HG02610 (cell line): ENCODE data around the gene BIN2.
"Not testable (repeated sequence)": the region's sequence is repeated elsewhere in the genome, so short reads cannot be mapped to it uniquely, and the experiment has no call there.

Source experiments
- ATAC-seq: cut with Tn5 transposase; IDR thresholded peaks from one replicate; pipeline ENCODE4 v1.9.1; 2021; ENCODE audit warnings: mild to moderate bottlenecking, moderate library complexity; ENCODE audit not compliant: unreplicated experiment

The BIN2 gene

DNA sequence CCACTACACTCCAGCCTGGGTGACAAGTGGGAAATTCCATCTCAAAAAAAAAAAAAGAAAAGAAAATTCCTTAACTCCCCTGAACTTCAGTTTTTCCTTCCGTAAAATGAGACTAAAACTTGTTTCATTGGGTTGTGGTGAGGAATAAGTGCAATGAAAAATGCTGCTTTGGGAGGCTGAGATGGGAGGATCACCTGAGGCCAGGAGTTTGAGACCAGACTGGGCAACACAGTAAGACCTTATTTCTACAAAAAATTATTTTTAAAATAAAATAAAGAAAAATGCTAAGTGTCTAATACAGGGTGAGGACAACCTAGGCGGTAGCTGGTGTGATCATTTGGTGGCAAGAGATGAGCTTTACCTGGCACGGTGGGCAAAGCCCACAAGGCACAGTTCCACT lies 60.6 kb downstream of the BIN2 start:
- ATAC-seq = no peak

DNA sequence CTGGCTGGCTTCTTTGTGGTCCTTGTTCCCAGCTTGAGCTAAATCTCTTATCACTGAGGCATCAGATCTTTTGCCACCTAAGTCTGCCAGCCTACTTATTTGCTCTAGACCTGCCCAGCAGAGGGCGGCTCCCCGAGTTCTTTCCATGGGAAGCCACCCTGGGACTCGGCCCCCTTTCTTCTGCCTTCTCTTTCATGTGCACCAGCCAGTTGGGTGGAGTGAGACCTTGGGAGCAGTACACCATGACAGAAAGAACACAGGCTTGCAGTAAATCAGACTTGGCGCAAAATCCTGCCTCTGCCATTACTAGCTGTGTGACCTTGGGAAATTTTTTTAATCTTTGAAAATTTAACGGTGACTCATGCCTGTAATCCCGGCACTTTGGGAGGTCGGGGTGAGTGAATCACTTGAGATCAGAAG lies 61.2 kb downstream of the BIN2 start:
- ATAC-seq = no peak

DNA sequence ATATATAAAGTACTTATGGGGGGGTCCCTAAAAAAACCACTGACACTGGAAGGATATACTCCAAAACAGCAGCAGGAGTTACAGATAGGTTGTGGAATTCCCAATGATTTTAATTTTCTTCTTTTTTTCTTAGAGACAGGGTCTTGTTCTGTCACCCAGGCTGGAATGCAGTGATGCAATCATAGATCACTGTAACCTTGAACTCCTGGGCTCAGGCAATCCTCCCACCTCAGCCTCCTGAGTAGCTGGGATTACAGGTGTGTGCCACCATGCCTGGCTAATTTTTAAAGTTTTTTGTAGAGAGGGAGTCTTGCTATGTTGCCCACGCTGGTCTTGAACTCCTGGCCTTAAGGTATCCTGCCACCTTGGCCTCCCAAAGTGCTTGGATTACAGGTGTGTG lies 64.4 kb downstream of the BIN2 start:
- not testable (repeated sequence) for ATAC-seq

DNA sequence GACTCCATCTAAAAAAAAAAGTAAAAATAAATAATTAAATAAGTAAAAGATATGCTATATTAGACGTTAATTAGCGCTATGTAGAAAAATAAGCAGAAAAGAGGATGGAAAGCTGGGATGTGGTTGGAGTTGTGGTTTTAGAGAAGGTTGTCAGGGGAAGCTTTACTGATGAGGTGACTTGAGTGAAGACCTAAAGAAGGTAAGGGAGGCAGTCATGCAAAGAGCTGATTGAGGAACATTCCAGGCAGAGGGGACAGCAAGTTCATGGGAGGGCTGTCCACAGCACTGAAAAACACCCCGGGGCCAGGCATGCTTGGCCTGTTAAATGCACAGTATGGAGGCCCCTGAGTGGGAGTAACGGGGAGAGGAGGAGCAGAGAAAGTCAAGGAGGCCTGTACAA lies 69.4 kb downstream of the BIN2 start:
- no peak for ATAC-seq

DNA sequence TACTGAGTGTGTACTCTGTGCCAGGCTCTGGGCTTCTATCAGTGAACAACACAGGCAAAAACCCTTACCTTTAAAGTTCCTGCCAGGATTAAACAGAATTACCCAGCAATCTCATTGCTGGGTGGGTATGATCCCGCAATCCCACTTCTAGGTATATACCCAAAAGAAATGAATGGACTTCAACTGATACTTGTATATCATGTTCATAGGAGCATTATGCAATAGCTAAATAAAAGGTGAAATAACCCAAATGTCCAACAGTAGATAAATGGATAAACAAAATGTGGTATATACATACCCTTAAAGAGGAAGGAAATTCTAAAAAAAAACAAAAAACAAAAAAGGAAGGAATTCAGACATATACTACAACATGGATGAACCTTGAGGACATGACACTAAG lies 70.7 kb downstream of the BIN2 start:
- ATAC-seq = no peak

DNA sequence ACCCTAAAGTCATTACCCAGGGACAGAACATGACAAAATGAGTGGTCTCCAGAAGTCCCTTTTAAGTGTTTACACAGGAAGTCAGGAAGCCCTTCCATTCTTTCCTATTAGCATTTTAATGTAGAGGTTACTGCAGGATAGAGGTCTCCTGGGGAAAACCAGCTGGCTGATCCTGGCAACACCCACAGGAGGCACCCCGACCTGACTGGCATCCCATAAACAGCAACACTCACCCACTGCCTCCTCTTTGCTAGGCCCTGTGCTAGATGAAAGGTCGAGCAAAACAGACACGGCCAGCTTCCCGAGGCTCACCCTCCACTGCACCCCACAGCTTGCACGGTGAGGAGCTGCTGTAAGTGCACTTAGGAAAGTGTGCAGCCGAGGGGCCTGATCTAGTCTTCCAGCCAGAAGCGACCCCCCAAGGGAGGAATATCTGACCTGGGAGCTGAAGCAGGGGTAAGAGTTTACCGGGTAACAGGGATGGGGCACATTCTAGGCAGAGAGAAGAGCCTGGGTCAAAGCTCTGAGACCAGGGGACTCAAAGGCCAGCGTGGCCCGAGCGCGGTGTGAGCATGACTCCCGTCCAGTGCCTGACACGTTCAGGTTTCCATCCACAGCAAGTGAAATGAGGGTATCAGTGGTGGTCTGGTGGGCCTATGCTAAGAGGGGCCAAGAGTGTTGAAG lies 76.3 kb downstream of the BIN2 start:
- ATAC-seq = no peak

DNA sequence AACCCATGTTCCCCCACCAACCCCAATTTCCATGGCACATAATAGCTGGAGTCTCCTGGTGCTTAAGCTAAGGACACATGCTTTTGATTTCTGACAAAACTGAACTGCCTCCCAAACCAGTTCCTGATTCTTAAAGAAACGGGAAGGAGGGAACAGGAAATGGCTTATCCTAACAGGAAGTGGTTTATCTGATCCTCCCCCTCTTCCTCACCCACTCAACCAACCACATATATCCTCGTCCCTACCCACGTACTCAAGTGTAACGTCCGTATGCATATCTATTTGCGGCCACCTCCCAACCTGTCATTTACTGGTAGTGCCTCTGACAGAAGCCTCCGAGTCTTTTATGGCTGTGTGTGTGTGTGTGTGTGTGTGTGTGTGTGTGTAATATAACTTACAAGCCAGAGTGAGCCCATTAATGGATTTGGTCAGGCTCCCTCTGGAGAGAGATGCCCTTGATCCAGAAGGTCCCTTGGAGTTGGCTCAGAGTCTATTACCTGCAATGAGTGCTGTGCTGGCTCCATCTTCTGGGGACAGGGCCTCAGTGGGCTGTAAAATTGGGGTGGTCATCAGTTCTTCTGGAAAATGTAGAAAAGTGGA lies 77.6 kb downstream of the BIN2 start:
- no peak for ATAC-seq

DNA sequence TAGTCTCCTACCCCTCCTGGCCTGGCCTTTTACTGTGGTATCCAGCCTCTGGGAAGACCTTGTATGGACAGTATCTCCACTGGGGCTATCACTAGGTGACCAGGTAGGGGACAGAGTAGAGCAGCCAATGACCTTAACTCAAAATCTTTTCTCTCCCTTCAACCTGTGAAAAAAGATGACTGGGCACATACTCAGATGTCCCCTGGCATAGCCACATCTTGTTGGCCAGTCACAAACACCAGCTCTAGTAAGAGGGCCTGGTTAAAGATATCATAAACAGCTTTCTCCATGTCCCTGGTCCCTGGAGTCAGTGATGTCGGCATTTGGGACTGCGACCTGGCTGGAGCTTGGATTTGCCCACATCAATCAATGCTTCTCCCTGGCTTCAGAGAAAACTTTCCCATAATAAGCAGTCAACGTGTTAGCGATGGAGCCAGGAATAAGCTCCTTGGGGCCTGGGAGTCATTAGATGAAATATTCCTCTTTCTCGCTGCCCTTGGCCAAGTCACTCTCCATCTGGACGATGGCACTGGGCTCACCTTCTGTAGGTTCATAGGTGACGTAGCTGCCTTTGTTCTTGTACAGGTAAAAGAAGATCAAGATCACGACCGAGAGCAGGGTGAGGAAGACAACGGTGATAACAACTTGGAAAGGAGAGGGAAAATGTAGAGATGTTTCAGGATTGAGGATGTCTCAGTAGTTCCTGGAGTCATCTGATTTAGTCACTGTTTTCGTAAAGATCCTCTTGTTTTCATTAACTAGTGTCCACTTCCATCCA lies 78.3 kb downstream of the BIN2 start:
- ATAC-seq = no peak

DNA sequence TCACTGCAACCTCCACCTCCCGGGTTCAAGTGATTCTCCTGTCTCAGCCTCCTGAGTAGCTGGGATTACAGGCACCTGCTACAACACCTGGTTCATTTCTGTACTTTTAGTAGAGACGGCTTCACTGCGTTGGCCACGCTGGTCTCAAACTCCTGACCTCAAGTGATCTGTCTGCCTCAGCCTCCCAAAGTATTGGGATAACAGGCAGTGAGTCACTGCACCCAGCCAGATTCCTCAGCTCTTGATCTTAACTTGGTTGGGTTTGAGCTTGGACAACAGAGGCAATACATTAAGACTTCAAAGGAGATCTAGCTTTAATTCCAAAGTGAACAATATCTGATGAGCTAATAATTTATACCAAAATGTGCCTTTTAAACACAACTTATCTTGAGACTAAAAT lies 79.7 kb downstream of the BIN2 start:
- ATAC-seq = no peak

DNA sequence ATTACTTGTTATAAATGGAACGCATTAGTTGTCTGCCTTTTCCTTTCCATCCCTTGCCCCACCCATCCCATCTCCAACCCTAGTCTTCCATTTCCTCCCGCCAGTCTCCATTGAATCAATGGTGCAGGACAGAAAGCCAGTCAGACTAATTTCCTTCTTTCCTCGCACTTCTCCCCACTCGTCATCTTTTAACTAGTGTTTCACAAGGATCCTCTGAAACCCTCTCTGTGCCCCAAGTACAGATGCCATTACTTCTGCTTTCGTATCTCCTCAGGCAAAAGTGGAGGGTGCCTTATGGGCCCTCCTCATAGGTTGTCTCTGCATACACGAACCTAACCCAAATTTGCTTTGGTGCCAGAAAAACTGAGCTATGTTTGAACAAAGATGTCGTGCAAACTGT lies 81.1 kb downstream of the BIN2 start:
- no peak for ATAC-seq

DNA sequence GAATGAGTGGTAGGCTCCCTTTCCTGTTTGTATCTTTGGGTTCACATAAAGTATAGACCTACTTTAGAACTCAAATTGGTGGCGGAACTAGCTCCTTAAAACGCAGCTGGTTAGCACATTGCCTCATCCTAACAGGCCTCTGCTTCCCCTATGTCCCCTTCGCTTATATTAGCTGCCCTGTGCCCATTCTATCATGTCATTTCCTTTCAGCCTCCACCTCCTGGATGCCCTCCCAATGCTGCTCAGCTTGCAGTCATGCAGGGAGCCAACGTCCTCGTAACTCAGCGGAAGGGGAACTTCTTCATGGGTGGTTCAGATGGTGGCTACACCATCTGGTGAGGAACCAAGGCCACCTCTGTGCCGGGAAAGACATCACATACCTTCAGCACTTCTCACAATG lies 81.9 kb downstream of the BIN2 start:
- no peak for ATAC-seq

DNA sequence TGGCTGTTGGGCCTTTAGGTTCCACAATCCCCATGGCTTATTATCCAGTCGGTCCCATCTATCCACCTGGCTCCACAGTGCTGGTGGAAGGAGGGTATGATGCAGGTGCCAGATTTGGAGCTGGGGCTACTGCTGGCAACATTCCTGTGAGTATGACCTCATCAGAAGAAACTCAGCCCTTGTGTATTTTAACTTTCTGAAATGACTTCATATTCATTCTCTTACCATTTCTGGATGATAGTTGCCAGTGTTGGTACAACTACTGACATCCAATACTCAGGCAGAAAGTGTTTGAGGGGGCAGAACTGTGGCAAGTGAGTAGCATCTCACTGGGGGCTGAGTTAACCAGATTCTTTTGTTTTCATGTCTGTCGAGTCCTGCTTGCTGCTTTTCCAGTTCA lies 83.0 kb downstream of the BIN2 start:
- ATAC-seq = no peak

DNA sequence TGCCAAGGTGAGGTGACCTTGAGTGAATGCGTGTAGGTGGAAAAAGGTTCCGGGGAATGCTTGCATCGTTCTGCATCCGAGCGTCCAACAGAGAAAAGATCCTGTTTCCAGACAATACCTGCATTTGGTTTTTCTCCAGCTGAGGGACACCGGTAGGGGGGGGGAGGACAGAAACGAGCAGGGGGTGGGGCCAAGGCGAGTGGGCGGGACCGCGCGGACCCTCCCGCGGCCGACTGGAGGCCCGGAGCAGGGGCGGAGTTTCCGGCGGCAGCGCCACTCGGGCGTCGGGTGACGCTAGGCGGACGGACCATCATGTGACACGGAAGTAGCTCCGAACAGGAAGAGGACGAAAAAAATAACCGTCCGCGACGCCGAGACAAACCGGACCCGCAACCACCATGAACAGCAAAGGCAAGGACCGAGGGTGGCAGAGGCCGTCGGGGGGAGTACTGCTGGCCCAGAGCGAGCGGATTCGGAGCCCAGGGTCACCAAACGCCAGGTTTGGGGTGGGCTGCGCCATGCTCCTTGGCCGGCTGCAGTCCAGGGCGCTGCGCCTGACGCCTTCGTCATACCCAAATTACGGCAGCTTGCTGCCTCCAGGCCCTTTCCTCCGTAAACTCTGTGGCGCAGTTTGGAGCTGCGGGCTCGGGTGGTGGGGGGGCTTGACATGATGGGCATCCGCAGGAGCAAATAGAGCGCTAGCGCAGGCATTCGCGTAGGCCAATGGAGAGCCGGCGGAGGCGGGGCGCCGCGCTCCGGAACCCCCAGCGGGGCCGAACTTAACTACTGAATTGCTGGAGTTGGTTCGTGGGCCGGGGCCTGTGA lies 85.3 kb downstream of the BIN2 start, which contains the start of gene DAZAP2:
Gene DAZAP2 (plus strand): TSS at position 317 of the 825 bp plus-strand sequence. CDS start 82 bp downstream, at position 399.
- ATAC-seq = peak; percentile 92

DNA sequence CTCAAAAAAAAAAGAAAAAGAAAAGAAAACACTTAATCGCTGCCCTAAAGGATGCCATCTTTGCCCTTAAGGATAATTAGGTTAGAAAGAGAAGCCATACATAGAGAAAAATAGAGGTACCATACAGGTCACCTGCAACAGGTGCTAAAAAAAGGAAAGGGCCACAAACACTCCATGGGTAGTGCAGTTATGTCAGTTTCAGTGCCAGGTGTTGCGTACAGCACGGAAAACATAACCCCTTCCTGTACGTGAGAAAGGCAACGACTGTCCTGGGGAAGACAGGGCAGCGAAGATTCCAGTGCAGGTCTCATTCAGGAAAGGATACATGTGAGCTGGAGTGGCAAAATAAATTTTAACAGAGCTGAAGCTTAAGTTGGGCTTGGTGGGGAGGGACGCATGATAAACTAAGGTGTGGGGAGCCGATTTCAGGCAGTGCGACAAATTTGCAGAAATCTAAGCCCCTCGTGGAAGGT lies 85.9 kb downstream of the BIN2 start:
- ATAC-seq = no peak

DNA sequence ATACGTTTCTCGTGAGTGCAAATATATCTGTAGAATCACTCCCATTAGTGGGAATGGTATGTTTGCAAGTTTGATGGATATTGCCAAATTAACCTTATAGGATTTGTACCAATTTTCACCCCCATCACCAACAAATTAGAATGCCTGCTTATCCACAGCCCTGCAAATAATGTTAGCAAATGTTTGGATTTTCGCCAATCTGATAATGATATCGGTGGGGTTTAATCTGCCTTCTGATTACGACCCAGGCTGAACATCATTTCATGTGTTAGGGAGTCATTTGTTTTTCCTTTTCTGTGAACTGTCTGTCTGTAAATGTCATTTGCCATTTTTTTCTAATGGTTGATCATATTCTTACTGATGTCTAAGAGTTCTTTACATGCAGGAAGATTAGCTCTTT lies 89.4 kb downstream of the BIN2 start:
- no peak for ATAC-seq

DNA sequence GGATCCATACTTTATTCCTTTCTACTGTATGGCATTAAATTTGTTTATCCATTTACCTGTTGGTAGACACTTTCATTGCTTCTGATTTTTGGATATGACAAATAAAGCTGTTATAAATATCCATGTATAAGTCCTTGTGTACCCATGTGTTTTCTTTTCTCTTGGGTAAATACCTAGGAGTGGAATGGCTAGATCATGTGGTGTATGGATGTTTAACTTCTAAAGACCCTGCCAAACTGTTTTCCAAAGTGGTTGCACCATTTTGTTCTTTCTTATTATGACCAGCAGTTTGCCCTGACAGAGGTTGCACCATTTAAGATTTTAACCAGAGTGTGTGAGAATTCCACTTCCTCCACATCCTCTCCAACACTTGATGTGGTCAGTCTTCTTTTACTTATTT lies 91.3 kb downstream of the BIN2 start:
- no peak for ATAC-seq
